OCI-LY7 (cell line): ENCODE measurements around the gene SMURF1. TPM values are rescaled to one million over a fixed set of nuclear protein-coding genes. Genes with fewer than 3 reads are reported as not detected.

Experiments
- BruUV-seq: library from RNA; stranded (reverse); fragments of 400-500 nt; replicated peaks from 2 replicates; lab custom pipeline; 2021; lab: Mats Ljungman, UMichigan
- CTCF ChIA-PET: fragments of 300-600 bp; sonication (Branson Sonifier 250); formaldehyde crosslinking; loops from one replicate; lab custom pipeline; 2022; ENCODE audit warnings: antibody characterized with exemption; ENCODE audit not compliant: unreplicated experiment; lab: Charles Lee
- POLR2A ChIA-PET: fragments of 300-600 bp; sonication (Branson Sonifier 250); formaldehyde crosslinking; loops from one replicate; lab custom pipeline; 2022; ENCODE audit warnings: antibody characterized with exemption; lab: Charles Lee
- DNase-seq: peaks from one replicate; pipeline ENCODE4 v3.0.0-alpha.2; 2015; ENCODE audit warnings: low spot score
- H2AFZ ChIP-seq: fragments of 200-600 bp; sonication (generic), shearing (Covaris generic); 2 replicates; pipeline ENCODE4 v1.6.1; 2014; ENCODE audit warnings: mild to moderate bottlenecking, antibody characterized with exemption, low read length, moderate library complexity
- H3K27ac ChIP-seq: fragments of 200-600 bp; sonication (generic); 2 replicates; pipeline ENCODE4 v1.5.1; 2014; ENCODE audit warnings: mixed run types, low read depth, mild to moderate bottlenecking, moderate library complexity, low read length, inconsistent platforms; ENCODE audit not compliant: poor library complexity, severe bottlenecking
- H3K36me3 ChIP-seq: fragments of 200-600 bp; sonication (generic); 2 replicates; pipeline ENCODE4 v1.6.1; 2014; ENCODE audit warnings: mild to moderate bottlenecking, antibody characterized with exemption, low read length, moderate library complexity, mixed read lengths; ENCODE audit not compliant: insufficient read depth
- H3K4me1 ChIP-seq: fragments of 200-600 bp; sonication (generic); 2 replicates; pipeline ENCODE4 v1.5.1; 2014; ENCODE audit warnings: mild to moderate bottlenecking, low read length; ENCODE audit not compliant: insufficient read depth, poor library complexity, severe bottlenecking
- H3K4me2 ChIP-seq: fragments of 200-600 bp; sonication (generic); 2 replicates; pipeline ENCODE4 v1.6.1; 2014; ENCODE audit warnings: mild to moderate bottlenecking, low read length
- H3K4me3 ChIP-seq: fragments of 200-600 bp; sonication (generic); 2 replicates; pipeline ENCODE4 v1.5.1; 2014; ENCODE audit warnings: mild to moderate bottlenecking, low read depth, low read length; ENCODE audit not compliant: poor library complexity, severe bottlenecking
- H3K79me2 ChIP-seq: fragments of 200-600 bp; sonication (generic); 2 replicates; pipeline ENCODE4 v1.6.1; 2016; ENCODE audit warnings: low read depth, mild to moderate bottlenecking, low read length, moderate library complexity, mixed read lengths; ENCODE audit not compliant: insufficient read depth
- H3K9me2 ChIP-seq: fragments of 200-600 bp; sonication (generic); 2 replicates; pipeline ENCODE4 v1.6.1; 2016; ENCODE audit warnings: mild to moderate bottlenecking, low read length, mixed read lengths; ENCODE audit not compliant: insufficient read depth
- H3K9me3 ChIP-seq: fragments of 200-600 bp; sonication (generic); 2 replicates; pipeline ENCODE4 v1.6.1; 2014; ENCODE audit warnings: mild to moderate bottlenecking, mixed run types, low read length, mixed read lengths
- H4K20me1 ChIP-seq: fragments of 200-600 bp; sonication (generic); 2 replicates; pipeline ENCODE4 v1.6.1; 2014; ENCODE audit warnings: mild to moderate bottlenecking, antibody characterized with exemption, low read length, moderate library complexity, mixed read lengths; ENCODE audit not compliant: insufficient read depth
- EZH2phosphoT487 ChIP-seq: fragments of 200-600 bp; sonication (generic); IDR thresholded peaks from 2 replicates; pipeline ENCODE4 v1.6.1; 2018; ENCODE audit warnings: low read depth, borderline replicate concordance, mild to moderate bottlenecking, mixed run types, antibody characterized with exemption, low read length, moderate library complexity, mixed read lengths
- intact Hi-C: fragments of 100-400 bp; cut with micrococcal nuclease; formaldehyde crosslinking; loops from one replicate; pipeline ENCODE4 v1.10.0; 2022; ENCODE audit not compliant: unreplicated experiment
- total RNA-seq, 2 experiments: library from RNA; depleted of rRNA in 1 of 2; stranded (reverse); fragments of >200 nt in 1 of 2; shearing (Covaris generic) in 1 of 2; gene quantifications; 2 replicates each; pipeline ENCODE4 v1.2.3, GENCODE V29; 2014 to 2022
- TF ChIP-seq, protein P1 (sequence below): fragments of 200-600 bp; sonication (generic); conservative IDR thresholded peaks from 2 replicates; pipeline ENCODE4 v1.5.1; 2014; ENCODE audit warnings: mild to moderate bottlenecking, antibody characterized with exemption, low read length, moderate library complexity, mixed read lengths

The SMURF1 gene
- total RNA-seq, 2 experiments from 2014 or later, result 11.5 to 17.8 TPM

DNA sequence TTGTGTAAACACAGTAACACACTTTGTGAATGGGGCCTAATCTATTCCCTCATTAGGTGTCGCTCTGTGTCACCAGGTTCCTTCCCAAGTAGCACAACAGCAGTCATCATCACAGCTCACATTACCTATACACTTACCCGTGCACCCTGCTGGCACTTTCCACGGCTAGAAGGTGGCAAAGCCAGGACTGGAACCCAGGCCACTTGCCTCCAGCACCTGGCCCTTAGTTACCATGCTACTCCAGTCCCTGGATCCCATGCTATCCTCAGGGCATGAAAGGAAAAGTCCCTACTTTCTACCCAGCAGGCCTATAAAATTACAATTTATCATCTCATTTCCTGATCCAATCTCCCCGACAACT lies 18.4 kb downstream of the SMURF1 start:
- ChIA-PET CTCF (no interaction called here), POLR2A (no interaction called here)
- Histone ChIP-seq H3K79me2 (peaks cover 54% of the 10 kb centered on the region), H3K4me3 (no peak overlapping the region), H2AFZ (no peak overlapping the region), H3K9me2 (no peaks in the 10 kb centered on the region), H3K4me2 (no peak overlapping the region), H3K36me3 (peaks cover 8% of the 10 kb centered on the region), H3K9me3 (peaks cover 3% of the 10 kb centered on the region; the same call in 1 of the 2 replicates), H4K20me1 (peaks cover 11% of the 10 kb centered on the region), H3K27ac (no peak overlapping the region), H3K4me1 (peaks cover 6% of the 10 kb centered on the region)
- TF ChIP-seq EZH2phosphoT487, result no peak
- TF ChIP-seq, protein P1, sequence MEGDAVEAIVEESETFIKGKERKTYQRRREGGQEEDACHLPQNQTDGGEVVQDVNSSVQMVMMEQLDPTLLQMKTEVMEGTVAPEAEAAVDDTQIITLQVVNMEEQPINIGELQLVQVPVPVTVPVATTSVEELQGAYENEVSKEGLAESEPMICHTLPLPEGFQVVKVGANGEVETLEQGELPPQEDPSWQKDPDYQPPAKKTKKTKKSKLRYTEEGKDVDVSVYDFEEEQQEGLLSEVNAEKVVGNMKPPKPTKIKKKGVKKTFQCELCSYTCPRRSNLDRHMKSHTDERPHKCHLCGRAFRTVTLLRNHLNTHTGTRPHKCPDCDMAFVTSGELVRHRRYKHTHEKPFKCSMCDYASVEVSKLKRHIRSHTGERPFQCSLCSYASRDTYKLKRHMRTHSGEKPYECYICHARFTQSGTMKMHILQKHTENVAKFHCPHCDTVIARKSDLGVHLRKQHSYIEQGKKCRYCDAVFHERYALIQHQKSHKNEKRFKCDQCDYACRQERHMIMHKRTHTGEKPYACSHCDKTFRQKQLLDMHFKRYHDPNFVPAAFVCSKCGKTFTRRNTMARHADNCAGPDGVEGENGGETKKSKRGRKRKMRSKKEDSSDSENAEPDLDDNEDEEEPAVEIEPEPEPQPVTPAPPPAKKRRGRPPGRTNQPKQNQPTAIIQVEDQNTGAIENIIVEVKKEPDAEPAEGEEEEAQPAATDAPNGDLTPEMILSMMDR, result no peak
- intact Hi-C loops, result no loop called here
- BruUV-seq, result no TSS peak
- DNase-seq, result no peak

DNA sequence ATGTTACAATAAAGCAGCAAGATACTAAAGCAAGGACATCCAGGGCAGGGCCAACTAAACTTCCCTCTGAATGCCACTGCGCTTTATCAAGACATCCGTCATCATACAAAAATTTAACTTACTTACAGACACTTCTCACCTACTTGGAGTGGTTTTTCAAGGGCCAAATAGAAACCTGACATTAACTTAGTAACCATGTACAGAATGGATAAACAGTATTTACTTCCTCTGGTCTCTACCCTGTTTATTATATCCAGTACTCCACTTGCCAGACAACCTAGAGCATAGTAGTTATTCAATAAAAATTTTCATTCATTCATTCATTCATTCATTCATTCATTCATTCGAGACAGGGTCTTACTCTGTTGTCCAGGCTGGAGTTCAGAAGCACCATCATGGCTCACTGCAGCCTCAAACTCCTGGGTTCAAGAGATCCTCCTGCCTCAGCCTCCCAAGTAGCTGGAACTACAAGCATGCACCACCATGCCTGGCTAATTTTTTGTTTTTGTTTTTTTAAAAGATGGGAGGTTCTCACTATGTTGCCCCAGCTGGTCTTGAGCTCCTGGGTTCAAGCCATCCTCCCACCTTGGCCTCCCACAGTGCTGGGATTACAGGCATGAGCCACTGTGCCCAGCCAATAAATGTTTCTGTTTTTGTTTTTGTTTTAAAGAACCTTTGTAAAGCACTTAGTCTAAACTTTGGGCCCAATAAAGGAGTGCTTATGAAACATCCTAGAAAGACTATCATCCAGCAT lies 19.0 kb downstream of the SMURF1 start:
- intact Hi-C loops, result no loop called here
- Histone ChIP-seq H3K4me1 (peaks cover 6% of the 10 kb centered on the region), H3K9me3 (peaks cover 6% of the 10 kb centered on the region; the same call in 1 of the 2 replicates), H3K4me2 (no peak overlapping the region), H3K9me2 (no peaks in the 10 kb centered on the region), H4K20me1 (peaks cover 11% of the 10 kb centered on the region), H3K79me2 (peaks cover 50% of the 10 kb centered on the region), H3K27ac (no peak overlapping the region), H3K4me3 (no peak overlapping the region), H2AFZ (no peak overlapping the region), H3K36me3 (peaks cover 14% of the 10 kb centered on the region)
- DNase-seq, result no peak
- no peak for TF ChIP-seq EZH2phosphoT487
- TF ChIP-seq, protein P1, result no peak
- BruUV-seq, result no TSS peak
- ChIA-PET POLR2A (interaction anchor here (0.6 kb wide), 1 partner anchor 91 kb away, joined by 8 read pairs; no protein-coding TSS in a partner anchor), CTCF (no interaction called here)

- BruUV-seq, result no TSS peak
- peaks cover 6% of the 10 kb centered on the region for H3K4me1 ChIP-seq
- peaks cover 21% of the 10 kb centered on the region for H3K36me3 ChIP-seq
- TF ChIP-seq EZH2phosphoT487, result no peak
- TF ChIP-seq, protein P1, result no peak
- H2AFZ ChIP-seq, result no peak overlapping the region
- no peak overlapping the region for H3K27ac ChIP-seq
- H3K4me2 ChIP-seq, result no peak overlapping the region
- H4K20me1 ChIP-seq, result peaks cover 11% of the 10 kb centered on the region
- CTCF ChIA-PET, result no interaction called here
- peaks cover 6% of the 10 kb centered on the region; the same call in 1 of the 2 replicates for H3K9me3 ChIP-seq
- POLR2A ChIA-PET, result interaction anchor here (0.6 kb wide), 2 partner anchors 14 to 279 kb away, joined by 4 to 5 read pairs; no protein-coding TSS in a partner anchor
- H3K9me2 ChIP-seq, result no peaks in the 10 kb centered on the region
- no peak overlapping the region for H3K4me3 ChIP-seq
- DNase-seq, result no peak
- intact Hi-C loops, result no loop called here
- peaks cover 47% of the 10 kb centered on the region for H3K79me2 ChIP-seq
These were observed 19.7 kb downstream of the SMURF1 start for GRCh38 chr7:99124236-99124635.
